Measurements from ENCODE around the gene PAPPA2.

- no peak for TF ChIP-seq CTCF (IDR thresholded peaks at IDR 0.05; ENCODE audit: low read length)
- TF ChIP-seq EZH2phosphoT487 (IDR thresholded peaks at IDR 0.05; ENCODE audit: low read length), result no peak
- TF ChIP-seq EZH2 (optimal IDR thresholded peaks at IDR 0.05; ENCODE audit: low read depth, low read length), result no peak
Measured at GRCh38 chr1:176837708-176838107, 374.7 kb downstream of the PAPPA2 start.

Data from MM.1S (cell line).